ENCODE results near the gene TH. TPM values are rescaled to one million over a fixed set of nuclear protein-coding genes. Genes with fewer than 3 reads are reported as not detected.
"Not testable (repeated sequence)": the region's sequence is repeated elsewhere in the genome, so short reads cannot be mapped to it uniquely, and the experiment has no call there.

The TH gene
- total and polyA plus RNA-seq, 2 donors (not counting 1 experiment from before 2014, with no cell fraction given): not detected

DNA sequence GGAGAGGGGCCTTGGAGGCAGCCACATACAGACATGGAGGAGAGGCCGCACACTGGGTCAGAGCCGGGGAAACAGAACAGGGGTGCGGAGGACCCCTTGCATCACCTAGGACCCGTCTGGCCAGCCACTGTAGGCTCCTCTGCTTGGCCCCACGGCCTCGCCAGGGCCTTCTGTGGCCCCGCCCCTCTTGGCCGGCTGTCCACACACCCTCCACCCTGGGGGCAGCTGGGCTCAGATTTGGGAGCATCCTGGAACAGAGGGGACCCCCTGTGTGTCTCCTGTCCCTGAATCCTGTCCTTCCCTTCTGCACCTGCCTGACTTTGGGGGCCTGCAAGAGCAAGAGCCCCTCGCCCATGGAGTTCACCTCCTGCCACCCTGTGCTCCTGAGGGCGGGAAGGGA is 7.9 kb upstream of the TH start:
- no peak overlapping the region for H3K27ac Mint-ChIP-seq
- no peaks in the 10 kb centered on the region for H3K27me3 ChIP-seq (replicated peaks in 1 of 4; ENCODE audit: control extremely low read depth in 1 of 4, control insufficient read depth in 3 of 4, insufficient read depth in 4 of 4, low read length in 3 of 4)
- H3K36me3 ChIP-seq (replicated peaks in 1 of 2; ENCODE audit: control extremely low read depth in 1 of 2, control insufficient read depth in 1 of 2, extremely low read depth in 1 of 2, insufficient read depth in 2 of 2, low read length in 1 of 2): no peaks in the 10 kb centered on the region
- no peaks in the 10 kb centered on the region for H3K4me1 ChIP-seq (ENCODE audit: control insufficient read depth in 2 of 2, insufficient read depth in 2 of 2, low read length in 2 of 2)
- no peak overlapping the region for H3K9ac ChIP-seq (ENCODE audit: low read length)
- intact Hi-C loops (cut with micrococcal nuclease): no loop called here
- H3K9me3 Mint-ChIP-seq (ENCODE audit: insufficient read depth): no peaks in the 10 kb centered on the region
- no peak overlapping the region for H3K27ac ChIP-seq (ENCODE audit: low read length in 2 of 2)
- H3K4me3 Mint-ChIP-seq: no peak overlapping the region
- peaks cover 0 to 3% (median 0%) of the 10 kb centered on the region in 3 donors for H3K9me3 ChIP-seq (ENCODE audit: control extremely low read depth in 1 of 3, control insufficient read depth in 2 of 3, insufficient read depth in 1 of 3, low read length in 2 of 3)
- H3K4me2 ChIP-seq (replicated peaks; ENCODE audit: low read depth, low read length, poor library complexity, severe bottlenecking): no peak overlapping the region
- WGBS (ENCODE audit: insufficient coverage): 86% methylated on average over 10 of the region's 10 CpGs
- H3K79me2 ChIP-seq (ENCODE audit: control insufficient read depth, insufficient read depth, low read length): no peaks in the 10 kb centered on the region
- no peak for TF ChIP-seq EZH2 (IDR thresholded peaks at IDR 0.05; ENCODE audit: borderline replicate concordance, insufficient read depth, low read depth, low read length, poor library complexity, severe bottlenecking)
- ChIA-PET POLR2A (no interaction called here), CTCF (interaction anchor here (1.5 kb wide), 1 partner anchor 241 kb away, joined by 3 read pairs; no protein-coding TSS in a partner anchor)
- no peak for ATAC-seq (ENCODE audit: low read depth)
- DNase-seq: no peak
- peaks cover 3% of the 10 kb centered on the region for H3K27me3 Mint-ChIP-seq
- H3K4me1 Mint-ChIP-seq: no peaks in the 10 kb centered on the region
- H2AFZ ChIP-seq (ENCODE audit: insufficient read depth, low read depth, low read length, poor library complexity, severe bottlenecking): no peak overlapping the region
- H3K4me3 ChIP-seq (ENCODE audit: control extremely low read depth in 1 of 5, extremely low read depth in 1 of 5, insufficient read depth in 1 of 5, low read depth in 2 of 5, low read length in 4 of 5): no peak overlapping the region
- no peaks in the 10 kb centered on the region for H4K20me1 ChIP-seq (ENCODE audit: control insufficient read depth, insufficient read depth, low read length, poor library complexity, severe bottlenecking)

DNA sequence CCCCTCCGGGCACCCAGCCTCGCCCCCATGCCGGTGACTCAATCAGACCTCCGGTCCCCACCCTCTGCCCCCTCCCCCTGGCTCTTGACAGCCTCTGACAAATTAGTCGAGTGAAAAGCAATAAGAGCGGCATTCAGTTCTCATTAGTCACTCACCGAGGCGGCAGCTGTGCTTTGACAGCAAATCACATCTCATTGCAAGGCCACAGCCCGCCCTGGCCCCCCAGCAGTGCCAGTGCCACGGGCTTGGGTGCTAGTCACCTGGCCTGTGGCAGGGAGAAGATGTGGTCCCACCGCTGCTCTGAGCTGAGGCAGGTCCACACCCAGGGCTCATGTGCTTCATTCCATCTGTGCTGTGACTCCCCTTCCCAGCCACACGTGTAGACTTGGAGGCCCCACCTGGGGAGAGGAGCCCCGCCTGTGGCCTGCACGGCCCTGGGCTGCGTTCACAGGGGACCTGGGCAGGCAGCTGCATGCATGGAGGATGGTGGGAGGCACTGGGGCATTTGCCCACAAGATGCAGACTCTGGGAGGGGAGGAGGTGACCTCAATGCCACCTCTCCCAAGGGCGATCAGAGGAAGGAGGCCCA is 7.4 kb upstream of the TH start:
- no peaks in the 10 kb centered on the region for H3K4me1 Mint-ChIP-seq
- Histone ChIP-seq H2AFZ (ENCODE audit: insufficient read depth, low read depth, low read length, poor library complexity, severe bottlenecking) (no peak overlapping the region), H3K27me3 (replicated peaks in 1 of 4; ENCODE audit: control extremely low read depth in 1 of 4, control insufficient read depth in 3 of 4, insufficient read depth in 4 of 4, low read length in 3 of 4) (no peaks in the 10 kb centered on the region), H3K27ac (ENCODE audit: low read length in 2 of 2) (no peak overlapping the region), H3K79me2 (ENCODE audit: control insufficient read depth, insufficient read depth, low read length) (no peaks in the 10 kb centered on the region), H3K4me3 (ENCODE audit: control extremely low read depth in 1 of 5, extremely low read depth in 1 of 5, insufficient read depth in 1 of 5, low read depth in 2 of 5, low read length in 4 of 5) (no peak overlapping the region), H3K4me1 (ENCODE audit: control insufficient read depth in 2 of 2, insufficient read depth in 2 of 2, low read length in 2 of 2) (no peaks in the 10 kb centered on the region), H4K20me1 (ENCODE audit: control insufficient read depth, insufficient read depth, low read length, poor library complexity, severe bottlenecking) (no peaks in the 10 kb centered on the region), H3K9ac (ENCODE audit: low read length) (no peak overlapping the region), H3K9me3 (ENCODE audit: control extremely low read depth in 1 of 3, control insufficient read depth in 2 of 3, insufficient read depth in 1 of 3, low read length in 2 of 3) (peaks cover 0 to 3% (median 0%) of the 10 kb centered on the region in 3 donors), H3K36me3 (replicated peaks in 1 of 2; ENCODE audit: control extremely low read depth in 1 of 2, control insufficient read depth in 1 of 2, extremely low read depth in 1 of 2, insufficient read depth in 2 of 2, low read length in 1 of 2) (no peaks in the 10 kb centered on the region), H3K4me2 (replicated peaks; ENCODE audit: low read depth, low read length, poor library complexity, severe bottlenecking) (no peak overlapping the region)
- no peak for TF ChIP-seq EZH2 (IDR thresholded peaks at IDR 0.05; ENCODE audit: borderline replicate concordance, insufficient read depth, low read depth, low read length, poor library complexity, severe bottlenecking)
- no peak for TF ChIP-seq CTCF (IDR thresholded peaks at IDR 0.05)
- ChIA-PET POLR2A (no interaction called here), CTCF (interaction anchor here (1.5 kb wide), 1 partner anchor 242 kb away, joined by 3 read pairs; no protein-coding TSS in a partner anchor)
- 66% methylated on average over 15 of the region's 16 CpGs for WGBS (ENCODE audit: insufficient coverage)
- intact Hi-C loops (cut with micrococcal nuclease): no loop called here
- no peak for DNase-seq
- H3K27me3 Mint-ChIP-seq: peaks cover 3% of the 10 kb centered on the region
- no peak for ATAC-seq (ENCODE audit: low read depth)
- no peaks in the 10 kb centered on the region for H3K9me3 Mint-ChIP-seq (ENCODE audit: insufficient read depth)
- no peak overlapping the region for H3K27ac Mint-ChIP-seq
- H3K4me3 Mint-ChIP-seq: no peak overlapping the region

GRCh38 chr11:2178055-2178773 is 6.6 kb upstream of the TH start:
- H3K9ac ChIP-seq (ENCODE audit: low read length); H3K9me3 ChIP-seq (ENCODE audit: control extremely low read depth in 1 of 3, control insufficient read depth in 2 of 3, insufficient read depth in 1 of 3, low read length in 2 of 3); H3K27ac Mint-ChIP-seq; H3K4me2 ChIP-seq (replicated peaks; ENCODE audit: low read depth, low read length, poor library complexity, severe bottlenecking); H3K79me2 ChIP-seq (ENCODE audit: control insufficient read depth, insufficient read depth, low read length); H3K9me3 Mint-ChIP-seq (ENCODE audit: insufficient read depth); H4K20me1 ChIP-seq (ENCODE audit: control insufficient read depth, insufficient read depth, low read length, poor library complexity, severe bottlenecking); H3K27me3 Mint-ChIP-seq; H3K4me3 Mint-ChIP-seq; H3K4me3 ChIP-seq (ENCODE audit: control extremely low read depth in 1 of 5, extremely low read depth in 1 of 5, insufficient read depth in 1 of 5, low read depth in 2 of 5, low read length in 4 of 5); H3K4me1 ChIP-seq (ENCODE audit: control insufficient read depth in 2 of 2, insufficient read depth in 2 of 2, low read length in 2 of 2); intact Hi-C loops (cut with micrococcal nuclease); POLR2A ChIA-PET; DNase-seq; H2AFZ ChIP-seq (ENCODE audit: insufficient read depth, low read depth, low read length, poor library complexity, severe bottlenecking); H3K4me1 Mint-ChIP-seq; H3K27ac ChIP-seq (ENCODE audit: low read length in 2 of 2); H3K36me3 ChIP-seq (replicated peaks in 1 of 2; ENCODE audit: control extremely low read depth in 1 of 2, control insufficient read depth in 1 of 2, extremely low read depth in 1 of 2, insufficient read depth in 2 of 2, low read length in 1 of 2); H3K27me3 ChIP-seq (replicated peaks in 1 of 4; ENCODE audit: control extremely low read depth in 1 of 4, control insufficient read depth in 3 of 4, insufficient read depth in 4 of 4, low read length in 3 of 4); ATAC-seq (ENCODE audit: low read depth): not testable (repeated sequence)
- CTCF ChIA-PET: interaction anchor here (1.5 kb wide), 1 partner anchor 243 kb away, joined by 3 read pairs; no protein-coding TSS in a partner anchor
- 76% methylated on average over 10 of the region's 16 CpGs for WGBS (ENCODE audit: insufficient coverage)
